Measurements from ENCODE around the gene CDCP1.

GRCh38 chr3:45163481-45163880 is 17.3 kb upstream of the CDCP1 start:
- TF ChIP-seq CTCF (IDR thresholded peaks at IDR 0.05), result no peak
- TF ChIP-seq POLR2AphosphoS5 (IDR thresholded peaks at IDR 0.05), result no peak
- no peak for TF ChIP-seq POLR2A (IDR thresholded peaks at IDR 0.05)
- TF ChIP-seq EP300 (IDR thresholded peaks at IDR 0.05), result no peak
